ENCODE measurements around the gene HS3ST3B1.

HS3ST3B1 gene

DNA sequence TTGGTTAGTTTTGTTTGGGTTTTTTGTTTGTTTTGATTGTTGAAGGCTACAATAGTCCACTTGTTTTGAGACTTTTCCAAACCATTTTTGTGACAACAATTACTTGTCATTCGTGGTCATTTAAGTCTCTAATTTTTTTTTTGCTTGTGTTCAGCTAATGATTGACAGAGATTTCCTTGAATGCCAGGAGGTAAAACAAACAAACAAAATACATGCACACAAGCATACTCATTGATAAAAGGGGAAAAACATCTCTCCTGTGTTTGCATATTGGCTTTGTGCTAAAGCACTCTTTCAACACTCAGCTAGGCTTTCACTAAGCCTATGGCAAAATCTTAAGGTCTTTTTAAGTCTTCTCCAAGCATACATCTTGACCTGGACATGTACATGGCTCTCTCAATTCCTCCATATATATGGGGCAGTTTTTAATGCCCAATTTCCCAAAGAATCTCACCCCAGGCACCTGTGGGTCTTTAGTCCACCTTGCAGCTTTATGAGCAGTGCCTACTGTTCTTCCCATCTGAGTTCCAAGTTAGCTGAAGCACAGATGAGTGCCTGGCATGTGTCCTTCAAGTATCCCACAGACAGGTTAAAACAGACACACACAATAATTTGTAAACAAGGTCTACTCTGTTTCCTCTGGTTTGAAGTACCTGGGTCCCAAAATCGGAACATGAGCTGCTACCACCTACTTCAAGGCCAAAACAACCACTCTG lies 24.2 kb upstream of the HS3ST3B1 start:
- Histone ChIP-seq H3K27me3 (peaks cover 0 to 9% of the 10 kb centered on the region in 2 donors), H3K9me3 (no peaks in the 10 kb centered on the region), H3K4me3 (no peak overlapping the region), H3K4me1 (no peaks in the 10 kb centered on the region), H3K36me3 (no peaks in the 10 kb centered on the region), H3K27ac (no peak overlapping the region)
- no peak for DNase-seq
- no peak for TF ChIP-seq CTCF (IDR thresholded peaks at IDR 0.05)
- intact Hi-C loops (cut with DNase I; ENCODE audit: low total_unique reads) = no loop called here

DNA sequence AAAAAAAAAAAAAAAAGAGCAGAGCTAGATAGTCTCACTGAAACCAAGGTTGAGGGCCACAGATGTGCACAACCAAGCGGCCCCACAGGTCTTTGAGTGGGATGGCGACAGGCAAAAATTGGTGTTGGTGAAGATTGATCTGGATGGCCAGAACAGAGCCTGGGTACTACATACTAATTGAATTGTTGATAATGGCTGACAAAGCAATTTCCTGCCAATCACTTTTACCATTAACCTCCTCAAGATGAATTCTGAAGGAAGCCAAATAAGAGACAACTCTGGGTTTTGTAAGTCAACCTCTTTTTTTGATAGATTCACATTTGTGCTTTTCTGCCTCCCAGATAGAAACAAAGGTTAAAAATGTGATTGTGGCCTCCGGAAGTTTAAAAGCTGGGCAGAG lies 19.4 kb upstream of the HS3ST3B1 start:
- DNase-seq = no peak
- no peaks in the 10 kb centered on the region for H3K4me1 ChIP-seq
- no peaks in the 10 kb centered on the region for H3K36me3 ChIP-seq
- no peak overlapping the region for H3K27ac ChIP-seq
- no peak overlapping the region for H3K4me3 ChIP-seq
- no peak for TF ChIP-seq CTCF (IDR thresholded peaks at IDR 0.05)
- H3K27me3 ChIP-seq = peaks cover 0 to 9% of the 10 kb centered on the region in 2 donors
- intact Hi-C loops (cut with DNase I; ENCODE audit: low total_unique reads) = no loop called here
- H3K9me3 ChIP-seq = no peaks in the 10 kb centered on the region

DNA sequence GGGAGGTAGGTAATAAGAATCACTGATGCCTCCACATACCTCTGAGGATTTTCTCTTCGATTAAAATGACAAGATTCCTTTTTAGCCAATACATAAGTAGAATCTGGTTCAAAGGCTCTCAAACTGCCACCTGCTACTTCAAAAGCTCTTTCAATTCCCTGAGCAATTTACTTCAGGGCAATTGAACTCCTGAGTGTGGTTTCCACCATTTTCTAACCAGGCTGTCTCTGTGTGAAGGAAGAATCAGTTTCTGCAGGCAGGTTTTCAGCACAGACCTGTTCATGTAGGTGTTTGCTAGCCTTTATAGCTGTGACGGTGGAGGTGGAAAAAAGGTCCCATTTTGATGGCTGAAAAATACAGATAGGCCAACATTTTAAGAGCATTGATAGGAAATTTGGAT lies 18.2 kb upstream of the HS3ST3B1 start:
- no peaks in the 10 kb centered on the region for H3K36me3 ChIP-seq
- no peak for DNase-seq
- peaks cover 0 to 9% of the 10 kb centered on the region in 2 donors for H3K27me3 ChIP-seq
- intact Hi-C loops (cut with DNase I; ENCODE audit: low total_unique reads) = no loop called here
- TF ChIP-seq CTCF (IDR thresholded peaks at IDR 0.05) = no peak
- H3K27ac ChIP-seq = no peak overlapping the region
- no peaks in the 10 kb centered on the region for H3K9me3 ChIP-seq
- H3K4me3 ChIP-seq = no peak overlapping the region
- H3K4me1 ChIP-seq = no peaks in the 10 kb centered on the region

- H3K36me3 ChIP-seq = no peaks in the 10 kb centered on the region
- H3K27ac ChIP-seq = no peak overlapping the region
- no peak for TF ChIP-seq CTCF (IDR thresholded peaks at IDR 0.05)
- no peak overlapping the region for H3K4me3 ChIP-seq
- intact Hi-C loops (cut with DNase I; ENCODE audit: low total_unique reads) = no loop called here
- peaks cover 0 to 21% of the 10 kb centered on the region in 2 donors for H3K27me3 ChIP-seq
- DNase-seq = no peak
- H3K4me1 ChIP-seq = no peaks in the 10 kb centered on the region
- no peaks in the 10 kb centered on the region for H3K9me3 ChIP-seq
Observed at GRCh38 chr17:14289162-14289561, 11.7 kb upstream of the HS3ST3B1 start.

DNA sequence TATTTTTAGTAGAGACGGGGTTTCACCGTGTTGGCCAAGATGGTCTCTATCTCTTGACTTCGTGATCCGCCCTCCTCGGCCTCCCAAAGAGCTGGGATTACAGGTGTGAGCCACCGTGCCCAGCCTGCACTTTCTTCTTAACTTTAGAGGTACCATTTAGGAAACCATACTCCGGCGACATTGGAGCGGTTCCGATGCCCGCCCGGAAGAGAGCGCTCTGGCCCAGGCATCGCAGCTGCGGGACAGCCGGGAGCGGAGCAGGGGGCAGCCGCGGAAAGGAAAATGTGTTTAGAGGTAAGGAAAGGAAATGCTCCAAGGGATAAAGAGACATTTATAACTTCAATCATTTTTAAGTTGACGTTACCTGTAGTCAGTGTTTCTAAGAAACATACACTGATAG lies 6.0 kb upstream of the HS3ST3B1 start:
- intact Hi-C loops (cut with DNase I; ENCODE audit: low total_unique reads) = no loop called here
- peaks cover 2 to 74% of the 10 kb centered on the region in 2 donors for H3K27me3 ChIP-seq
- H3K4me1 ChIP-seq = peaks cover 0 to 21% (median 14%) of the 10 kb centered on the region in 4 donors

More for the DNA sequence above, 6.0 kb upstream of the HS3ST3B1 start:
- TF ChIP-seq CTCF (IDR thresholded peaks at IDR 0.05) = no peak
- DNase-seq = no peak
- H3K4me3 ChIP-seq = no peak overlapping the region
- H3K27ac ChIP-seq = no peak overlapping the region
- no peaks in the 10 kb centered on the region for H3K9me3 ChIP-seq
- H3K36me3 ChIP-seq = no peaks in the 10 kb centered on the region

All from tibial artery (tissue), 4 donors.